Gastrocnemius medialis (tissue), 4 donors: ENCODE measurements around the gene ZNF777.
"Not testable (repeated sequence)": the region's sequence is repeated elsewhere in the genome, so short reads cannot be mapped to it uniquely, and the experiment has no call there.

Experiments
- CTCF ChIP-seq, 5 experiments: fragments of 450-650 bp in 3 of 5; fragments of 200-600 bp in 2 of 5; sonication (generic) in 2 of 5; IDR thresholded peaks in 4 of 5; conservative IDR thresholded peaks in 1 of 5; 1 replicate in 4 of 5; 2 replicates in 1 of 5; pipeline ENCODE4 v1.5.1; 2016 to 2019; ENCODE audit warnings: antibody characterized with exemption in 5 of 5, mild to moderate bottlenecking in 3 of 5, moderate library complexity in 3 of 5
- POLR2A ChIP-seq, 2 donors: fragments of 450-650 bp; IDR thresholded peaks; one replicate each; pipeline ENCODE4 v1.6.1; 2017; ENCODE audit warnings: antibody characterized with exemption in 2 of 2, mild to moderate bottlenecking in 2 of 2, moderate library complexity in 2 of 2

GRCh38 chr7:149388550-149389335 lies 72.1 kb downstream of the ZNF777 start:
- TF ChIP-seq CTCF (IDR thresholded peaks at IDR 0.05 in 4 of 5, conservative IDR thresholded peaks at IDR 0.05 in 1 of 5); POLR2A (IDR thresholded peaks at IDR 0.05): not testable (repeated sequence)
